ENCODE results near the gene KLK14. TPM values are rescaled to one million over a fixed set of nuclear protein-coding genes. Genes with fewer than 3 reads are reported as not detected.
A peak's percentile ranks its signal among the peaks of the same experiment; 100 is the strongest.

KLK14 gene
- total RNA-seq, 1 donor from 2014 or later: 1.9 TPM

DNA sequence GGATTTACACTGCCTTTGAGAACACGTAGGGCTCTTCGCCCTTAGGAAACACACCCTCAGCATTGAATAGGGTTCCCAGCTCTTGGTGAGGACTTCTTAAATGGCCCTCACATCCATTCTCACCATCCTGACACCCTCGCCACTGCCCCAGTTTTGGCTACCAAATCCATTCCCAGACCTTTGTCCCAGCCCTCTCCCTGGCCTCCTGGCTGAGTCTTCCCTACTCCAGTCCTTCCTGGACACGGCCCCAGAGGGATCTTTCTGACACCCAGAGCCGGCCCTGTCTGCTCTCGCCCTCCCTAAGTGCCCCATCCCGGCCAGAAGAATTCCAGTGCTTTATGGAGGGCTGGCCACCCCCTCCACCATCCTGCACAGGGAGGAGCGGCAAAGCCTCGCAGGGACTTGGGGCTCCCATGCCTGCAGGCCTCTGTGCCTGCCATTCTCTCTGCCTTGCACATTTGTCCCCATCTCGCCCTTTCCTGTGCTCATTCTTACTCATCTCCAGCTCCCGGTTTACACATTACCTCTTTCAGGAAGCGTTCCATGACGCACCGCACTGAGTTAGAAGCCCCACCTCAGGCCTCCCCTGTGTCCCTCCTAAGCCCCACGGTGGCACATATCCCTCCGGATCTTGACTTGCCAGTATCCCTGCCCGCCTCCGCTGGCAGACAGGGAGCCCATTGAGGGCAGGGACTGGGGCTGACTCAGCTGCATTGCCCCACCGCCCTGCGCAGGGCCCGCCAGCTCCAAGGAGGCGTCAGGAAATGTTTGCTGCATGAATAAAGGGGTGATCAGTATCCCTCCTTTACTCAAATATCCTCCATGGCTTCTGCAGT, 11.0 kb upstream of the KLK14 start:
- ATAC-seq (ENCODE audit: poor library complexity) (no peak), DNase-seq (no peak)
- intact Hi-C loops (cut with DNase I): loop anchor here (2.0 to 10.0 kb wide), 2 partner anchors 73 to 169 kb away; no protein-coding TSS in a partner anchor

DNA sequence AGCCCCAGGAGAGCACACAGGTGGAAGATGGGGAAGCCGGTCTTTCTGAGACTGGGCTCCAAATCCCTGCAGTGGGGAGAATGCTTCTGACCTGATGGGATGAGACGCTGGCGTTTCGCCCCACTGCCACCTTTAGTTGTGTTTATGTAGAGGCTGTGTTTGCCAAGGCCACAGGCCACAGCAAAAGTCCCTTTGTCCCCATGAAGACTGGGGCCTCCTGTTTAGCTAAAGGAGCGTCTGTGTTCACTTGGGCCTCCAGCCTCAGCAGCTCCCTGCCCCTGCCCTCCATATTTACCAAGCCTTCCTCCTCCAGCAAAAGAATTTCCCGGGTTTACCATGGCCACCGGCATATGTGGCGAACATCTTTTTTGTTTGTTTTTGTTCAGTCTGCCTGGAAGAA, 10.4 kb upstream of the KLK14 start:
- intact Hi-C loops (cut with DNase I): loop anchor here (10.0 kb wide), 1 partner anchor 168 kb away; no protein-coding TSS in a partner anchor
- DNase-seq (no peak), ATAC-seq (ENCODE audit: poor library complexity) (no peak)

DNA sequence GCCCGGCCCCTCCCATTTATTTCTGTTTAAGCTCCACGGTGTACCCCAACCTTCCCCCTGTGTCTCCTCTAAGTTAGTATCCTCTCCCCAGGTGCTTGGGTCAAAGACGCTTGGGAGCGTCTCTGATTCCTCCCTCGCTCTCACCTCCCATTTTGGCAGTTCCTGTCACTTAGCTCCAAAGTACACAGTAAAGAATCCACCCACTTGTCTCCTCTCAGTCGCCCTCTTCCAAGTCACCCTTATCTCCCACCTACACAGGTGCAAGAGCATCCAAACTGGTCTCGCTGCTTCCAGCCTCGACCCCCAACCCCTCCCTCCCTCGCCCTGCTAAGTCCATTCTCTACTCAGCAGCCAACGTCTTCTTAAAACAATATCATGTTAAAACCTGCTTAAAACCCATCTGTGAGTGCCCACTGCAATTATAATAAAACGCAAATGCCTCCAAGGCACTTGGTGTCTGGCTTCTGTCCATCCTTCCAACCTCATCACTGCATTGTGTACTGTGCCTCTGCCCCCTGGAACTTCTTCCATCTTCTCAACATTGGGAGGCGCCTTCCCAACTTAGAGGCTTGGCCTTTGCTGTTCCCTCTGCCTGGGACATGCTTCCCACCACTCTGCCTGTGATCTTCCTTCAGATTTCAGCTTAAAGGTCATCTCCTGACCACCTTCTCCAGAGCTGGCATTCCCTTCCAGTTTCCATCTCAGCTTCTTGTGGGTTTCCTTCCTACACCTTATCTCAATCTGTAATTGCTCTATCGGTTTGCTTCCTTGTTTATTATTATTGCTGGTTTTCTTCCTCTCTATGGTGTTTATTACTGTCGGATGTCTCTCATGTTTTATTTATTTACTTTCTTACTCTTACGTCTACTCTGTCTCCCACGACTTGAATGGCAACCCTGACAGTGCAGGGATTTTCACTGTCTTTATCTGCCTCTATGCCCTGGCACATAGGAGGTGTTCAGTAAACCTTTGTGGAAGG, 9.5 kb upstream of the KLK14 start:
- intact Hi-C loops (cut with DNase I): loop anchor here (10.0 kb wide), 1 partner anchor 167 kb away; no protein-coding TSS in a partner anchor
- DNase-seq: no peak

DNA sequence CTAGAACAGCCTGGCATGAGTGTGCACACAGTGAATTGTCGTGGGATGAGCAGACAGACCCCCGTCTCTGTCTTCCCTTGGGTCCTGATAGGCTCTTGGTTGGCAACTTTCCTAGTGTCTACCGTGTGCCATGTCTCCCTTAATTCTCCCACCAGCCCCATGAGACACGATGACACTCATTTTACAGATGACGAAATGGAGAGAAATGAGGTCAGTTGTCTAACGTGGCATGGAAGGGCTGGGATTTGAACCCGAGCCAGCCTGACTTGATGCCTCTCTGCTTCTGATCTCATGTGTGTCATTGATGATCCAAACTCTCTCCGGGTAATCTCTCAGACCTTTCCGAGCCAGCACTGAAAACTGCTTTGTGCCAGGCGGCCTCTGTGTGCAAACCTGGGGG, 8.4 kb upstream of the KLK14 start:
- intact Hi-C loops (cut with DNase I): loop anchor here (10.0 kb wide), 1 partner anchor 166 kb away; no protein-coding TSS in a partner anchor
- ATAC-seq (ENCODE audit: poor library complexity) (no peak), DNase-seq (no peak)

More for the DNA sequence above, 9.5 kb upstream of the KLK14 start:
- no peak for ATAC-seq (ENCODE audit: poor library complexity)

DNA sequence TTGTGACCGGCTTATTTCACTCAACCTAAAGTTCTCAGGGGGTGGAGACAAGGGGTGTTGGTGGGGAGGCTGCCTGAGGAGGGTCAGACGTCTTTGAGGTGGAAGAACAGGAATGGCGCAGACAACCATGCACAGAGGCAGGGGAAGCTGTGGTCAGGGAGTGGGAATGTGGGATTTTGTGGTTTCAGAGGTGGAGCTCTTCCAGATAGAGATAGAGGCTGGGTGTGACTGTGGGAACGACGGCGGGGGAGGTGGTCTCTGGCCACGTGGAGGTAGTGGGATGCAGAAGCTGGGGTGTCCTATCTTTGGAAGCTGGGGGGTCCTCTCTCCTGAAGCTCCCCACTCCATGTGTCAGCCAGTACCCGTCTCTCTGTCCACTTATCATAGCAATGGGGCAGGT, 7.8 kb upstream of the KLK14 start:
- DNase-seq (no peak), ATAC-seq (ENCODE audit: poor library complexity) (no peak)
- intact Hi-C loops (cut with DNase I): loop anchor here (10.0 kb wide), 1 partner anchor 166 kb away; no protein-coding TSS in a partner anchor

DNA sequence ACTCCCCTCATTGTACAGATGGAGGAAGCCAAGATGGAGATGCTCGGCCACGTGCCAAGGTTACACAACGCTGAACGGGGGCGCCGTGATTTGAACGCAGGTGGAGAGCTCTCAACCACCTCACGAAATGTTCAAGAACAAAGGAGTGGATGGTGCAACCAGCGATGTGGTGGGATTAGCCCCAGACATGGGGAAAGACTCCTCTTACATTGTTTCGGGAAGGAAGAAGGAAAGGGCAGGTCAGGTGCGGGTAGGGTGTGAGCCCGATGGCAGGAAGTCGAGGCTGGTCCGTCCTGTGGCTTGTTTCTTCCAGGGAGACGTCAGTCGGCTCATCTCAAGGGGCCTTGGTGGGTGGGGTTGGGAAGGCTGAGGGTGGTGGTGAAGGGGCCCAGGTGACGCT, 7.1 kb upstream of the KLK14 start:
- ATAC-seq (ENCODE audit: poor library complexity): no peak
- no peak for DNase-seq
- intact Hi-C loops (cut with DNase I): loop anchor here (10.0 kb wide), 1 partner anchor 165 kb away; no protein-coding TSS in a partner anchor

DNA sequence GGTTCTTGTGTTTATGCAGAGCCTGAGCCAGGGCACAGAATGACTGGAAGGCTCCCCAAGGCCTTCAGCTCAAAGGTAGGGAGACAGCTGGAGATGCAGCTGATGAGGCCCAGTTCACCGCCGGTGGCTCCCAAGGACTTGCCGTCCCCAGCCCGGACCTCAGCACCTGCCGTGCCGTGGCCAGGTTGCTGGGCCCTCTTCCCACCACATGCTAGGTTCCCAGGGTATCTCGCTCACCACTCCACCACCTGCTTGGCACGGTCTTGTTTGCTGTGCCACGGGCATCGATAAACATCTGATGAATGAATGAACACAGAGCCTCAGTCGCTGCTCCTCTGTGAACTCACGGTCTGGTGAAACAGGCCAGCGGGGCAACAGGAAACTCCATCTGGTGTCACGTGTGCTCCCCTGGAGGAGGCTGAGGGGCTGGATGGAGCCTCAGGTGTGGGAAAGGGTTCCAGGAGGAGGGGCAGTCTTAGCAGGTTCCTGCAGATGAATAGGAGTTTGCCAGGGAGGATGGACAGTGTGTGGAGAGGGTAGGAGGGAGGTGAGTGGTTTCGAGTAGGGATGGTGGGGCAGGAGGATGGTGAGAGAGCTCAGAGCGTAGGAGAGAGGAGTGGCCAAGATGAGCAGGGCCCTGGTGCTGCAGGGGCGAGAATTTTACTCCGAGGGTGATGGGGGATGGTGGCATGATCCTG, 3.6 kb upstream of the KLK14 start:
- DNase-seq (no peak), ATAC-seq (ENCODE audit: poor library complexity) (no peak)
- intact Hi-C loops (cut with DNase I): no loop called here

DNA sequence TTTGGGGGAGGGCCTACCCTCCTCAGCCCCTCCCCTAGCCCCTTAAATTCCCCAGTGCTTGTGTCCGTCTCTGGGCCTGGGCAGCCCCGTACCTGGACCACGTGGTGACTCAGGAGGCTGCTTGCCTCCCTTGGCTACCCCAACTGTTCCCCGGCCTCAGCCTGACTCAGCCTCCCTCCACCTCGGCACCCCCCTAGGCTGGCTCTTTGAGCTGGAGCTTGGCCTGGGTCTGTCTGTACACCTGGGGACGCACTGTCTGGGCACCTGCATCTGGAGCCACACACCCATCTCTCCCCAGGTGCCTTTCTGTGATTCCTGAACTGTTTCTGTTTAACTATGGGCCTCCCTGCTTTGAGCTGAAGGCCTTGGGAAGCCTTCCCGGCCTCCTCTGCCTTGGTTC, 1.8 kb upstream of the KLK14 start:
- no peak for DNase-seq
- intact Hi-C loops (cut with DNase I): no loop called here
- no peak for ATAC-seq (ENCODE audit: poor library complexity)

DNA sequence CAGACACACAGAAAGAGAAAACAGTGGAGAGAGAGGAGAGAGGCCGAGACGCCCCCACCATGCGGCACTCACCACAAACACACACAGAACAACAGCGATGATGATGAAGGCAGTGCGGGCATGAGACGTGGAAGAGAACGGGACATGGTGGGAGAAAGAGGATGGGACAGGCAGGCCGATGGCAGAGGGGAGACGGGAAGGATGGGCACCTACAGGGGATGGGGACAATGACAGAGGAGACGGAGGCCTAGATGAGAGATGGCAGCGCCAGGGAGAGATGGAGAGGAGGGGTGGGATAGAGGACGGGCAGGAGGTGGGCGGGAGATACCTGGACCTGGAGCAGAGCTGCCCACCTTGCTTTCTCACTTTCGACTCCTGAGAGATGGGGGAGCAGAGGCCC, 1.1 kb upstream of the KLK14 start:
- intact Hi-C loops (cut with DNase I): no loop called here
- ATAC-seq (ENCODE audit: poor library complexity): no peak

DNA sequence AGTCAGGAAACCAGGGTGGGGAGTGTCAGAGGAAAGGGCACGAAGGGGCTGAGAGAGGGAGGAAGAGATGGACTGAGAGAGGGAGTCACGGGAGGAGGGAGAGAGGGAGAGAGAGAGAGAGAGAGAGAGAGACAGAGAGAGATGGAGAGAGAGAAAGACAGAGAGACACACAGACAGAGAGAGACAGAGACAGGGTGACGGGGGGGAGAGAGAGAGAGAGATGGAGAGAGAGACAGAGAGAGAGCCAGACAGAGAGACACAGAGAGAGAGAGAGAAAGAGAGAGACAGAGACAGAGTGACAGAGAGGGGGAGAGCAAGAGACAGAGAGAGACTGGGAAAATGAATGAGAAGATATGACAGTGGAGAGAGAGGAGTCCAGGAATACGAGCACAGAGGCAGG, 494 bp upstream of the KLK14 start:
- ATAC-seq (ENCODE audit: poor library complexity) (no peak), DNase-seq (no peak)
- intact Hi-C loops (cut with DNase I): no loop called here

More for the DNA sequence above, 1.1 kb upstream of the KLK14 start:
- no peak for DNase-seq

DNA sequence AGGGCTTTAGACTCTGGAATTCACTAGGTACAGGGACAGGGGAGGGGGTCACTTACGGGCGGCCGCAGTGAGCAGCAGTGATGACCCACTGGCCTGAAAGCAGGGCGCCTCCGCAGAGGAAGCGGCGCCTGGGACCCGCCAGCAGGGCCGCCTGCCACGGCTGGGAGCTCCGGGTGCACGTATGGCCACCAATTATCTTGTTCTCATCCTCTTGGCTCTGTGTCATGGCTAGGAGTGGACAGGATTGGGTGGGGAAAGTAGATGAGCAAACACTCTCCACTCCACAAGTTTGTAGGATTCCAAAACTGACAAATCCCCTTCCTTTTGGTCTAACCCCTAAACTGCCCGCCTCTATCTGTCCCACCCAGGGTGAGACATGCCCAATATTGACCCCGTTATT, 1.2 kb downstream of the KLK14 start:
- DNase-seq: no peak
- no peak for ATAC-seq (ENCODE audit: poor library complexity)
- intact Hi-C loops (cut with DNase I): no loop called here

DNA sequence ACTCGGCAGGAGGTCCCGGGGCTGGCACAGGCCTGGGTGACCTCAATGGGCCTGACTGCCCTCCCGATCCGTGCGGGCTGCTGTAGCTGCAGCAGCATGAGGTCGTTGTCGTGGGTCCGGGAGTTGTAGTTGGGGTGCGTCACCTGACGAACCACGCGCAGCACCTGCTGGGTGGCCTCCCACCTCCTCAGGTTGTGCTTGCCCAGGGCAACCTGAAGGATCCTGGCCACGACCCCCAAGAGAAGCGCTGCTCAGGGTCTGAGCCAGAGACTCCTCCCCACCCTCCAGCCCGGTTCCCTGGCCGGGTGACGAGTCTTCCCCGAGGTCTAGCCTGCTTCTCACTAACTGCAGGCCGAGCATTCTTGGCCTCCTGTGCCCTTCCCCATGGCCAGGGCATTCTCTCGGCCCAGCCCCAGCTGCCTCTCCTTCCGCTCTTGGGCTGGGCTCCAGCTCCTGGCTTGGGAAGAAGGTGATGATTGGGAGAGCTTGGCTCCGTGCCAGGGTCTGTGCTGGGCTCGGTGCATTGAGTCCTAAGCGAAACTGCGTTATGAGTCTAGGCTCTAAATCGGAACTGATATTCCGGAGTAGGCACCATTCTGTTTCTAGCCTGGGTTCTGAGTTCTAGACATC, 3.1 kb downstream of the KLK14 start:
- DNase-seq (peak; percentile 82), ATAC-seq (ENCODE audit: poor library complexity) (peak; percentile 93)
- intact Hi-C loops (cut with DNase I): no loop called here

DNA sequence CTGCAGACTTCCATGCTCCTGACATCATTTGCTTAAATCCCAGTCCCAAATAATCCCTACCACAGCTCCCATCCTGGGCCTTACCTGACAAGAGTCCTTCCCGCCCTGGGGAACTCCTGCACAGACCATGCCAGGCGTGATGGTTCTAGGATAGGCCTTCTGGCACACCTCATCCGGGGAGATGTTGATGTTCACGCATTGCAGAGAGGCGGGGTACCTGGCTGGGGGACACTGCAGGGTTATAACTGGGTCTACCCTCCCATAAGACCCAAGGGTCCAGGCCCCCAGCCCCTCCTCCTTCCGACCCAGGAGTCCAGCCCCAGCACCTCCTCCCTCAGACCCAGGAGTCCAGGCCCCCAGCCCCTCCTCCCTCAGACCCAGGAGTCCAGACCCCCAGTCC, 4.0 kb downstream of the KLK14 start:
- no peak for ATAC-seq (ENCODE audit: poor library complexity)
- intact Hi-C loops (cut with DNase I): no loop called here
- DNase-seq: no peak

DNA sequence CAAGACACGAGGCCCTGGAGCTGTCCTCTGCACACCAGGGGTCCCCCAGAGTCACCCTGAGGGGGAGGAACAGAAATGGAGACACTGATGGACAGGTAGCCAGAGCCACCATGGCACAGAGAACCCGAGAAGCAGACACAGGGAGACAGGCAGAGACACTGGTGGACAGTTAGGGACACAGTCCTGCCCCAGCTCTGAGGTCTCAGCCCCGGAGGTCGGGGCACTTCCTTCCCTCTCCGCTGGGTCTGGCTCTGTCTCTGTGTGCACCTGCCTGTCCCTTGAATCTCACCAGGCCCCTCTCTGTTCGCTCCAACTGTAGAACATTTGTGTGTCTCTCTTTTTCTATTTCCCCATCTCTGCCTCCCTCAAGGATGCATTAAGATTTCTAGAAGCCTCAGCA, 4.6 kb downstream of the KLK14 start:
- DNase-seq (no peak), ATAC-seq (ENCODE audit: poor library complexity) (no peak)
- intact Hi-C loops (cut with DNase I): no loop called here

DNA sequence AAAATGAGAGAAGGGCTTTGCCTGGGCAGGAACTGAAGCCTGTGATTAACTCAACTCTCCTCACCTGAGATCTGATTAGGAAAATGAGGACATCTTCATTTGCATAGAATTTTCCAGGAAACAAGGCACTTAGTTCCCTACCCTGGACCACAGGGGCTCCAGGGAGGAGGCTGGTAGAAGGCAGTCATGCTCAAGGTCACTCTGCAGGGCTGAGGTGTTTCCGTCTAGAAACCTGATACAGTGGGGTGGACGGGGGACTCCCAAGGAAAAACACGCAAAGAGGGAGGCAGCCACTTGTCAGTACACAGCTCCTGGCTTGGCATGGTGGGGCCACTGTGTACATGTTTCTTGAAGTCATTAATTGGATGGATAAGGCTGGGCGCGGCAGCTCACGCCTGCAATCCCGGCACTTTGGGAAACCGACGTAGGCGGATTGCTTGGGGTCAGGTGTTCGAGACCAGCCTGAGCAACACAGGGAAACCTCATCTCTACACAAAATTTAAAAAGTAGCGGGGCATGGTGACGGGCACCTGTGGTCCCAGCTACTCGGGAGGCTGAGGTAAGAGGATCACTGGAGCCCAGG, 6.0 kb downstream of the KLK14 start:
- DNase-seq (no peak), ATAC-seq (ENCODE audit: poor library complexity) (no peak)
- intact Hi-C loops (cut with DNase I): no loop called here

DNA sequence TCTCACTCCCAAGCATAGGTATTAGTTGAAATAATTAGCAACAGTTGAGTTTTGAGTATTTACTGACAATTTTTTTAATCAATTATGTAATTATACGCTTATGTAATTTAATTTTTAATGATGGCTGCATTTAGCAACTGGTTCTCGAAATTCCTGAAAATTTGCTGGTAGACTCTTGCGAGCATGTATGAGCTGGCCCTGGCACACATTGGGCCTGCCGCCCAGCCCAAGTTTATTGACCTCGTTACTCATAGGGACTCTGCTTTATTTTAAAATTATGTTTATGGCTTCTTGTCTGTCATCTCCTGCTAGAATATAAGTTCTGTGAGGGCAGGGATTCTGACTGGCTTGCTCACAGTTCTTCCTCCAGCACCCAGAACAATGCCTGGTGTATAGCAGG, 6.7 kb downstream of the KLK14 start:
- no peak for DNase-seq
- ATAC-seq (ENCODE audit: poor library complexity): no peak
- intact Hi-C loops (cut with DNase I): no loop called here

DNA sequence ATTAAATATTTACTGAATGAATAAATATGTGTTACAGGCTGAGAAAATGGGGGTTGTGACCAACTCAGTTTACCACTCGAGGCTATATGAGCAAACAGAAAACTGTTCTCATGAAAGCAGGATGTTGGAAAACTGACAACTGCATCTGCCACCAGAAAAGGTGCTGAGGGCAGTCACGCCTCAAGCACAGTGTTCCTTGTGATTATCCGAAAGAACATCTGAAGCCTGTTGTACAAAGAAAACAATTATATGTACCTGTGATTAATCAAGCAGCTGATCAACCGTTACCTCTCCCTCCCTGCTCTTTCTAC, 11.6 kb downstream of the KLK14 start:
- intact Hi-C loops (cut with DNase I): no loop called here

More for the DNA sequence above, 11.6 kb downstream of the KLK14 start:
- ATAC-seq (ENCODE audit: poor library complexity) (no peak), DNase-seq (no peak)
